Hepatocyte (in vitro differentiated cells): ENCODE results near the gene NR4A1.

Source experiments
- CTCF ChIP-seq: fragments of 200-600 bp; sonication (generic); IDR thresholded peaks from 2 replicates; pipeline ENCODE4 v1.5.1; 2016; ENCODE audit warnings: antibody characterized with exemption, mild to moderate bottlenecking; ENCODE audit not compliant: poor library complexity
- EZH2phosphoT487 ChIP-seq: fragments of 200-600 bp; sonication (generic); IDR thresholded peaks from one replicate; pipeline ENCODE4 v1.6.1; 2018; ENCODE audit warnings: antibody characterized with exemption, mild to moderate bottlenecking, low read depth, moderate library complexity; ENCODE audit not compliant: unreplicated experiment, severe bottlenecking

GRCh38 chr12:52037248-52037861 lies 13.9 kb upstream of the NR4A1 start:
- TF ChIP-seq CTCF, result peak; percentile 17
- TF ChIP-seq EZH2phosphoT487, result no peak
